Smooth muscle cell of the pulmonary artery (primary cell): ENCODE measurements around the gene OR4N5. TPM values are rescaled to one million over a fixed set of nuclear protein-coding genes. Genes with fewer than 3 reads are reported as not detected.

ENCODE experiments used
- total RNA-seq: library from RNA; depleted of rRNA; stranded (reverse); fragments of >200 nt; gene quantifications from 2 replicates; pipeline ENCODE4 v1.2.3, GENCODE V29; 2014

The OR4N5 gene
- total RNA-seq, result not detected in 2 replicates

GRCh38 chr14:20138520-20138919 is at the start of gene OR4N5:
Gene OR4N5, plus strand, starts transcription at chr14:20138820. Its CDS starts 4,916 bp downstream, at chr14:20143736.

GRCh38 chr14:20110438-20110837 is 28.2 kb upstream of the OR4N5 start, which contains the start of gene OR4K17:
Gene OR4K17, plus strand, starts transcription at chr14:20110739. Its CDS starts 6,761 bp downstream, at chr14:20117500.

GRCh38 chr14:20190596-20190995 is 52.0 kb downstream of the OR4N5 start, which contains the start of gene OR11G2:
Gene OR11G2, plus strand, starts transcription at chr14:20190896. Its CDS starts 6,542 bp downstream, at chr14:20197438.

Other genes starting within 250 kb of the OR4N5 start
- not detected in 2 replicates for gene OR4K5, start 218.2 kb upstream of the OR4N5 start, total RNA-seq
- gene OR4K1, start 207.9 kb upstream of the OR4N5 start, total RNA-seq, result not detected in 2 replicates
- not detected in 2 replicates for gene OR4K15, start 163.2 kb upstream of the OR4N5 start, total RNA-seq
- not detected in 2 replicates for gene OR4Q2, start 136.7 kb upstream of the OR4N5 start, total RNA-seq
- gene OR4K14, start 119.5 kb upstream of the OR4N5 start, total RNA-seq, result not detected in 2 replicates
- not detected in 2 replicates for gene OR4K13, start 102.8 kb upstream of the OR4N5 start, total RNA-seq
- not detected in 2 replicates for gene OR4L1, start 78.8 kb upstream of the OR4N5 start, total RNA-seq
- gene OR4K17, start 28.1 kb upstream of the OR4N5 start, total RNA-seq, result not detected in 2 replicates
- not detected in 2 replicates for gene OR11G2, start 52.1 kb downstream of the OR4N5 start, total RNA-seq
- gene OR11H6, start 84.9 kb downstream of the OR4N5 start, total RNA-seq, result not detected in 2 replicates
- not detected in 2 replicates for gene OR11H7, start 90.2 kb downstream of the OR4N5 start, total RNA-seq
- not detected in 2 replicates for gene OR11H4, start 100.5 kb downstream of the OR4N5 start, total RNA-seq
- gene TTC5, start 167.1 kb downstream of the OR4N5 start, total RNA-seq, result 16.2 and 17.1 TPM in 2 replicates
- gene CCNB1IP1, start 194.5 kb downstream of the OR4N5 start, total RNA-seq, result 34.1 and 36.6 TPM in 2 replicates
- gene PARP2, start 204.8 kb downstream of the OR4N5 start, total RNA-seq, result 6.3 and 6.9 TPM in 2 replicates